GM12872 (cell line): ENCODE results near the gene RESF1.

Experiments used
- TF ChIP-seq, protein P1 (sequence below): IDR thresholded peaks from 3 replicates; pipeline ENCODE4 v1.5.1; 2011; ENCODE audit warnings: low read depth, mild to moderate bottlenecking, low read length, moderate library complexity; ENCODE audit not compliant: insufficient read depth

RESF1 gene, protein sequence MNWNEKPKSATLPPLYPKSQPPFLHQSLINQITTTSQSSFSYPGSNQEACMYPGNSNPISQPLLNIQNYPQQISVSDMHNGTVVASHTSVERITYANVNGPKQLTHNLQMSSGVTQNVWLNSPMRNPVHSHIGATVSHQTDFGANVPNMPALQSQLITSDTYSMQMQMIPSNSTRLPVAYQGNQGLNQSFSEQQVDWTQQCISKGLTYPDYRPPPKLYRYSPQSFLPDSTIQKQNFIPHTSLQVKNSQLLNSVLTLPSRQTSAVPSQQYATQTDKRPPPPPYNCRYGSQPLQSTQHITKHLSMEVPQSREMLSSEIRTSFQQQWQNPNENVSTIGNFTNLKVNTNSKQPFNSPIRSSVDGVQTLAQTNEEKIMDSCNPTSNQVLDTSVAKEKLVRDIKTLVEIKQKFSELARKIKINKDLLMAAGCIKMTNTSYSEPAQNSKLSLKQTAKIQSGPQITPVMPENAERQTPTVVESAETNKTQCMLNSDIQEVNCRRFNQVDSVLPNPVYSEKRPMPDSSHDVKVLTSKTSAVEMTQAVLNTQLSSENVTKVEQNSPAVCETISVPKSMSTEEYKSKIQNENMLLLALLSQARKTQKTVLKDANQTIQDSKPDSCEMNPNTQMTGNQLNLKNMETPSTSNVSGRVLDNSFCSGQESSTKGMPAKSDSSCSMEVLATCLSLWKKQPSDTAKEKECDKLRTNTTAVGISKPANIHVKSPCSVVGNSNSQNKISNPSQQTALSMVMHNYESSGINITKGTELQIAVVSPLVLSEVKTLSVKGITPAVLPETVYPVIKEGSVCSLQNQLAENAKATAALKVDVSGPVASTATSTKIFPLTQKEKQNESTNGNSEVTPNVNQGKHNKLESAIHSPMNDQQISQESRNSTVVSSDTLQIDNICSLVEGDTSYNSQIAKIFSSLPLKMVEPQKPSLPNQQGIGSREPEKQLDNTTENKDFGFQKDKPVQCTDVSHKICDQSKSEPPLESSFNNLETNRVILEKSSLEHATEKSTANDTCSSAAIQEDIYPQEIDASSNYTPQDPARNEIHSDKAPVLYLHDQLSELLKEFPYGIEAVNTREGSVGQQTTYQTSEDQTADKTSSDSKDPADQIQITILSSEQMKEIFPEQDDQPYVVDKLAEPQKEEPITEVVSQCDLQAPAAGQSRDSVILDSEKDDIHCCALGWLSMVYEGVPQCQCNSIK (N-terminal part only)

DNA sequence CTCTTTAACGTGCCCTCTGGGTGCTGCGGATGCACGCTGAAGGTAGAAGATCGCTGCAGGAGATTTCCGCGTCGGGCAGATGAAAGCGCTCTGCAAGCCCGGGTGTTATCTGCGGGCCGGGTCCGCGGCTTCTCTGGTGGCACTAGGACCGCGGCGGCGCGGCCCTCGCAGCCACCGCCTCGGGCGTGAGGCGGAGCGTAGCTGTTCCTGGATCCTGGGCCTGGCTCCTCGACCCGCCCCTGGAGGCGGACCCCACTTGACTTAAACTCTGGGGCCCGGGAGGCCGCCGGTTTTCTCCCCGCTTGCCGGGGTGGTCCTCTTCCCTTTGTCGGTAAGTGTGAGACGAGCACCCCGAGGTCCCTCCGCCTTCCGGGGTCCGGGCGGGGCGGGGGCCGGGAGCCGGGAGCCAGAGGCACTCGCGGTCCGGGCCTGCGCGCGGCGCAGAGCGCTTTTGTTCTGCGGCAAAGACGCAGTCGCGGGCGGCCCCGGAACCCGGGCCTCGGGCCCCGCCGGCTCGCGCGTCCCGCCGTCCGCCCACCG, at the start of gene RESF1:
Gene RESF1 (plus strand): TSS at position 255 of the 540 bp plus-strand sequence. CDS start 21,541 bp downstream, outside the sequence.
- TF ChIP-seq, protein P1, sequence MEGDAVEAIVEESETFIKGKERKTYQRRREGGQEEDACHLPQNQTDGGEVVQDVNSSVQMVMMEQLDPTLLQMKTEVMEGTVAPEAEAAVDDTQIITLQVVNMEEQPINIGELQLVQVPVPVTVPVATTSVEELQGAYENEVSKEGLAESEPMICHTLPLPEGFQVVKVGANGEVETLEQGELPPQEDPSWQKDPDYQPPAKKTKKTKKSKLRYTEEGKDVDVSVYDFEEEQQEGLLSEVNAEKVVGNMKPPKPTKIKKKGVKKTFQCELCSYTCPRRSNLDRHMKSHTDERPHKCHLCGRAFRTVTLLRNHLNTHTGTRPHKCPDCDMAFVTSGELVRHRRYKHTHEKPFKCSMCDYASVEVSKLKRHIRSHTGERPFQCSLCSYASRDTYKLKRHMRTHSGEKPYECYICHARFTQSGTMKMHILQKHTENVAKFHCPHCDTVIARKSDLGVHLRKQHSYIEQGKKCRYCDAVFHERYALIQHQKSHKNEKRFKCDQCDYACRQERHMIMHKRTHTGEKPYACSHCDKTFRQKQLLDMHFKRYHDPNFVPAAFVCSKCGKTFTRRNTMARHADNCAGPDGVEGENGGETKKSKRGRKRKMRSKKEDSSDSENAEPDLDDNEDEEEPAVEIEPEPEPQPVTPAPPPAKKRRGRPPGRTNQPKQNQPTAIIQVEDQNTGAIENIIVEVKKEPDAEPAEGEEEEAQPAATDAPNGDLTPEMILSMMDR = no peak

DNA sequence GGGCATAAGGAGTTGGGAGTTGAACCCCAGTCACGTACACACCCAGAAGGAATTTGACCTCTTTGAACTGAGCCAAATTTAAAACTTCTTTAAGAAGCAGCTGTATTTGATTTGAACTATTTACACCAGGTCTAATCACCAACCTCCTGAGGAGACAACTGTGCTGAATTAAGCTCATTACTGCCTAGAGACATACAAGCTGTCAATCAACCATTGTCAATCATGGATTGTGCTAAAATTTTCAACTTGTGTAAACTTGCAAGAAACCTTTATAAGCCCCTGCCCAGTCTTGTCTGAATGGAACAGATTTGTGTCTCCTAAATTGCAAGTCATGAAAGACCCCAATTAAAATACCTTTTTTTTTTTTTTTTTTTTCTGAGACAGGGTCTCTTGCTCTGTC, 44.3 kb upstream of the RESF1 start:
- TF ChIP-seq, protein P1 = no peak

DNA sequence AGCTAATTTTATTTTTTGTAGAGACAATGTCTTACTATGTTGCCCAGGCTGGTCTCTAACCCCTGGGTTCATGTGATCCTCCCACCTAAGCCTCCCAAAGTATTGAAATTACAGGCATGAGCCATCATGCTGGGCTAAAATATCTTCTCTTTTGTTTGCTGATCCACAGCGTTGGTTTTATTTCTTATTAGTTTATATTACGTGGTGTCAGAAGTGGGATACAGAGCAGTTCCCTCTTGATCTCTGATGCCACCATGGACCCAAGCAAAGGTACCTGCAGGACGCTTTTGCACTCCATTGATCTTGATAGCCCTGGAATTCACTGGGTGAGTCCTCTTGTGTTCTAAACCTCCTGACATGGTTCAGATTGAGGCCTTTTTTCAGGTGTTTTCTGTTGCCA, 43.8 kb upstream of the RESF1 start:
- TF ChIP-seq, protein P1 = no peak

DNA sequence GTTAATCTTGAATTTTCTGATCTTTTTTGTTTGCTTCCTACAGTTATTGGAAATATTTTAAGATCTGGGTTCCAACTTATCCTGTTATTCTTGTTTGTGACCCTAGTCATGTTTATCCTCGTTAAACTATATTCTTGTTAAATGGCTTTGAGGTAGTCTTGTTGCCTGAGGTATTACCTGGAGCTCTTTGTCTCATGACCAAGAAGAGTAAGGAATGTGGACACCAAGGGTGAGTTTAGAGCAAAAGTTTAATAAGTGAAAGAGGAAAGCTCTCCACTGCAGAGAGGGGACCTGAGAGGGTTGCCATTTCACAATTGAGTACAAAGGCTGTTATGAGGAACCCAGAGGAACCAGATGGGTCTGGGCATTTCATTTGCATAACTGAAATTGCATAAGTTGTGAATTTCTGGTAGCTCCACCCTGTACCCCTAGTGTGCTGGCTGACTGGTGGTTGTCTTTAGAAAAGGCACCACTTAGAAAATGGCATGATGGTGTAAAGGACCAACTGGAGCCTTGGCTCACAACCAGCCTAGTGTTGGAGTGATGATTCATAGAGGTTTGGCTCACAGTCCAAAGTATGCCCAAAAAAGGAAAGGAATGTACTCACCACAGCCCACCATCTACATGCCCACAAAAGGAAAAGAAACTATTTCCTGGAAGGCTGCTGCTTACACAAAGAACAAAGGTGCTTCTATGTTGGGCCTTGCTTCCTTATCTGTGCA, 36.7 kb upstream of the RESF1 start:
- TF ChIP-seq, protein P1 = no peak

DNA sequence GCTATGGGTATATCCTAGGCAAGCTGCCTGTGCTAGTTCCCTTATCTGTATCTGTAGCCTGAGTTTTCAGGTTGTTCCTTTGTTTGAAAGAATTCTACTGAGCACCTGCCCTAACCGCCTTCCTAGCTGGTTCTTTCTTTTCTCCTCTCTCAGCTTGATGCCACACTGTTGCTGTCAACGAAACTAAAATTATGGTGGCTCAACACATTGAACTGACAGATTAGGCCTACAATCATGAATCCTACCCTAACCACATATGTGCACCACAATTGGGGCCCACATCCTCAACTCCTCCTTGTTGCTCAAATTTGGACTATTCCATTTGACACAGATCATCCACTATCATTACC, 36.2 kb upstream of the RESF1 start:
- TF ChIP-seq, protein P1 = no peak

DNA sequence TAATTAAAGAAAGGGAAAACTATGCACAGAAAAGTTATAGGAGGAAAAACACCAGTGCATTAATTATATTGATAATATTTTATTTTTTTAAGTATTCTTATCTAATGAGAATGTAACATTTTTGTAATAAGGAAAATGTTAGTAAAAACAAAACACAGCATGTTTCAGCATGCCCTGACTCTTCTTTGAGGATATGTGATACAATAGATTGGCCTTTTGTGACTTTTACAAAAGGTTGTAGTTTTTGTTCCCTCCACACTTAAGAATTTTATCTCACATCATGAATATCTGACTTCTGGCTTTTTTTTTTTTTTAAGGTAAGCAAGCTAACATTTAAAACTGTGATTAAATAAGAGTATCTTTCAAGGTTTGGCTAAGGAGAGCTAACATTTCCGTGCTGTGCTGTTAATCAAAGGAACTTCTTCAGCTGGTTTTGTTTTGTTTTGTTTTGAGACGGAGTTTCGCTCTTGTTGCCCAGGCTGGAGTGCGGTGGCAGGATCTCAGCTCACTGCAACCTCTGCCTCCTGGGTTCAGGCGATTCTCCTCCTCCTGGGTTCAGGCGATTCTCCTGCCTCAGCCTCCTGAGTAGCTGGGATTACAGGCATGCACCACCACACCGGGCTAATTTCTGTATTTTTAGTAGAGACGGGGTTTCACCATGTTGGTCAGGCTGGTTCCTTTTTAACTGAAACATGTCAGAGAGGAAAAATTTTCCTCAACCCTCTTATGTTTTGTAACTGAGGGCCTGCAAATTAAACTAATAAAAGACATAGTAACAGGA, 30.8 kb upstream of the RESF1 start:
- TF ChIP-seq, protein P1 = no peak
